HL-60 (cell line): Measurements from ENCODE around the gene NAV2.

Source experiments
- CTCF ChIP-seq: IDR thresholded peaks from one replicate; pipeline ENCODE4 v1.5.1; 2011; ENCODE audit warnings: low read length, control low read depth, inconsistent platforms; ENCODE audit not compliant: insufficient read depth
- POLR2AphosphoS5 ChIP-seq: IDR thresholded peaks from 2 replicates; pipeline ENCODE4 v1.6.1; 2012; ENCODE audit warnings: low read depth
- REST ChIP-seq: IDR thresholded peaks from 2 replicates; pipeline ENCODE4 v1.6.1; 2012; ENCODE audit warnings: low read depth; ENCODE audit not compliant: insufficient replicate concordance

- TF ChIP-seq CTCF: no peak
- no peak for TF ChIP-seq POLR2AphosphoS5
- TF ChIP-seq REST: no peak
These were observed 27.9 kb downstream of the NAV2 start for GRCh38 chr11:19740586-19740985.
